ENCODE results near the gene PMPCA. TPM values are rescaled to one million over a fixed set of nuclear protein-coding genes. Genes with fewer than 3 reads are reported as not detected.

The PMPCA gene
- total RNA-seq, 2 experiments from 2014 or later, result 107 to 109 TPM

DNA sequence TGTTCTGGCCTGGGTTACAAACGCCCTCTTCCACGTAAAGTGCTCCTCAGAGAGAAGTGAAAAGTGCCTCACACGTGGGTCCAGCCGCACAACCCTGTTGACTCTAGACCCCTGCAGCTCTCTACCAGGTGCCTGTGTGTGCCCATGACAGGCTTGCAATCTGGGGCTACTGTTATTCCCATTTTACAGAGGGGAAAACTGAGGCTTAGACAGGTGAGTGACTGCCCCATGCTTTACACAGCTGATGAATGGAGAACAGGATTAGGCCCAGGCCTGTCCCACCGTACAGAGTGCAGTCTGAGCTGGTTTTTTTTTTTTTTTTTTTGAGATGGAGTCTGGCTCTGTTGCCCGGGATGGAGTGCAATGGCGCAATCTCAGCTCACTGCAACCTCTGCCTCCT is 35.3 kb downstream of the PMPCA start:
- H3K36me3 ChIP-seq (ENCODE audit: insufficient read depth, low read length), result peaks cover 91% of the 10 kb centered on the region
- intact Hi-C loops (cut with DNase I, micrococcal nuclease), result no loop called here
- CTCF ChIA-PET, result no interaction called here

GRCh38 chr9:136447173-136447778 is 36.8 kb downstream of the PMPCA start:
- H3K9me3 Mint-ChIP-seq, result no peaks in the 10 kb centered on the region
- ATAC-seq (ENCODE audit: poor library complexity) (no peak), DNase-seq (peak in 1 of 14 experiments; percentile 18)
- H3K4me1 ChIP-seq (ENCODE audit: insufficient read depth, low read length), result no peaks in the 10 kb centered on the region
- H3K27ac Mint-ChIP-seq, result no peak overlapping the region
- CTCF ChIA-PET, result interaction anchor here (0.5 kb wide), 1 partner anchor 115 kb away, joined by 4 read pairs; no protein-coding TSS in a partner anchor
- peaks cover 90% of the 10 kb centered on the region for H3K36me3 ChIP-seq (ENCODE audit: insufficient read depth, low read length)
- POLR2A ChIA-PET, result no interaction called here
- H3K27me3 ChIP-seq (ENCODE audit: control insufficient read depth in 1 of 2, insufficient read depth in 2 of 2, low read length in 2 of 2), result no peaks in the 10 kb centered on the region
- intact Hi-C loops (cut with DNase I, micrococcal nuclease), result no loop called here
- no peaks in the 10 kb centered on the region for H3K4me1 Mint-ChIP-seq (ENCODE audit: low read depth)
- H3K9me3 ChIP-seq (ENCODE audit: control insufficient read depth in 1 of 2, insufficient read depth in 1 of 2, low read length in 2 of 2), result no peaks in the 10 kb centered on the region
- TF ChIP-seq, protein P1, sequence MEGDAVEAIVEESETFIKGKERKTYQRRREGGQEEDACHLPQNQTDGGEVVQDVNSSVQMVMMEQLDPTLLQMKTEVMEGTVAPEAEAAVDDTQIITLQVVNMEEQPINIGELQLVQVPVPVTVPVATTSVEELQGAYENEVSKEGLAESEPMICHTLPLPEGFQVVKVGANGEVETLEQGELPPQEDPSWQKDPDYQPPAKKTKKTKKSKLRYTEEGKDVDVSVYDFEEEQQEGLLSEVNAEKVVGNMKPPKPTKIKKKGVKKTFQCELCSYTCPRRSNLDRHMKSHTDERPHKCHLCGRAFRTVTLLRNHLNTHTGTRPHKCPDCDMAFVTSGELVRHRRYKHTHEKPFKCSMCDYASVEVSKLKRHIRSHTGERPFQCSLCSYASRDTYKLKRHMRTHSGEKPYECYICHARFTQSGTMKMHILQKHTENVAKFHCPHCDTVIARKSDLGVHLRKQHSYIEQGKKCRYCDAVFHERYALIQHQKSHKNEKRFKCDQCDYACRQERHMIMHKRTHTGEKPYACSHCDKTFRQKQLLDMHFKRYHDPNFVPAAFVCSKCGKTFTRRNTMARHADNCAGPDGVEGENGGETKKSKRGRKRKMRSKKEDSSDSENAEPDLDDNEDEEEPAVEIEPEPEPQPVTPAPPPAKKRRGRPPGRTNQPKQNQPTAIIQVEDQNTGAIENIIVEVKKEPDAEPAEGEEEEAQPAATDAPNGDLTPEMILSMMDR (IDR thresholded peaks at IDR 0.05), result no peak
- H3K4me3 Mint-ChIP-seq, result no peak overlapping the region
- no peaks in the 10 kb centered on the region for H3K27me3 Mint-ChIP-seq
- no peak overlapping the region for H3K4me3 ChIP-seq (ENCODE audit: low read length)
- peaks cover 92% of the 10 kb centered on the region for H3K36me3 Mint-ChIP-seq (ENCODE audit: low read depth)
- H3K27ac ChIP-seq (ENCODE audit: low read depth in 1 of 2, low read length in 2 of 2), result no peak overlapping the region

More for the DNA sequence above, 35.3 kb downstream of the PMPCA start:
- Histone ChIP-seq H3K4me1 (ENCODE audit: insufficient read depth, low read length) (no peaks in the 10 kb centered on the region), H3K9me3 (ENCODE audit: control insufficient read depth in 1 of 2, insufficient read depth in 1 of 2, low read length in 2 of 2) (no peaks in the 10 kb centered on the region), H3K27me3 (ENCODE audit: control insufficient read depth in 1 of 2, insufficient read depth in 2 of 2, low read length in 2 of 2) (no peaks in the 10 kb centered on the region), H3K4me3 (ENCODE audit: low read length) (no peak overlapping the region), H3K27ac (ENCODE audit: low read depth in 1 of 2, low read length in 2 of 2) (no peak overlapping the region)
- POLR2A ChIA-PET, result interaction anchor here (0.7 kb wide), 2 partner anchors 12 to 38 kb away, joined by 3 to 5 read pairs; no protein-coding TSS in a partner anchor
- DNase-seq, result no peak
- H3K4me1 Mint-ChIP-seq (ENCODE audit: low read depth), result no peaks in the 10 kb centered on the region
- ATAC-seq (ENCODE audit: poor library complexity), result no peak
- no peaks in the 10 kb centered on the region for H3K9me3 Mint-ChIP-seq
- H3K27me3 Mint-ChIP-seq, result no peaks in the 10 kb centered on the region
- H3K27ac Mint-ChIP-seq, result no peak overlapping the region
- peaks cover 93% of the 10 kb centered on the region for H3K36me3 Mint-ChIP-seq (ENCODE audit: low read depth)
- TF ChIP-seq, protein P1 (IDR thresholded peaks at IDR 0.05), result no peak
- no peak overlapping the region for H3K4me3 Mint-ChIP-seq

DNA sequence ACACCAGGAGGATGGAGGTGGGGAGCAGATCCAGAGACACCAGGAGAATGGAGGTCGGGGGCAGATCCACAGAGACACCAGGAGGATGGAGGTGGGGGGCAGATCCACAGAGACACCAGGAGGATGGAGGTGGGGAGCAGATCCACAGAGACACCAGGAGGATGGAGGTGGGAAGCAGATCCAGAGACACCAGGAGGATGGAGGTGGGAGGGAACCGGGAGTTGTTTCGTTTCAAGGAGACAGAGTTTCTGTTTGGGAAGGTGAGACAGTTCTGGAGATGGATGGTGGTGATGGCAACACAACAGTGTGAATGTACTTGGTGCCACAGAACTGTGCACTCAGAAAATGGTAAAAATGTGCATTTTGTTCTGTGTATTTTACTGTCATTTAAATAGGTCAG is 38.2 kb downstream of the PMPCA start:
- Histone ChIP-seq H3K27ac (ENCODE audit: low read depth in 1 of 2, low read length in 2 of 2) (no peak overlapping the region), H3K27me3 (ENCODE audit: control insufficient read depth in 1 of 2, insufficient read depth in 2 of 2, low read length in 2 of 2) (no peaks in the 10 kb centered on the region), H3K36me3 (ENCODE audit: insufficient read depth, low read length) (peaks cover 86% of the 10 kb centered on the region), H3K9me3 (ENCODE audit: control insufficient read depth in 1 of 2, insufficient read depth in 1 of 2, low read length in 2 of 2) (no peaks in the 10 kb centered on the region), H3K4me3 (ENCODE audit: low read length) (no peak overlapping the region), H3K4me1 (ENCODE audit: insufficient read depth, low read length) (no peaks in the 10 kb centered on the region)
- POLR2A ChIA-PET, result no interaction called here
- ATAC-seq (ENCODE audit: poor library complexity) (no peak), DNase-seq (no peak)
- no peak overlapping the region for H3K27ac Mint-ChIP-seq
- intact Hi-C loops (cut with DNase I, micrococcal nuclease), result no loop called here
- H3K36me3 Mint-ChIP-seq (ENCODE audit: low read depth), result peaks cover 86% of the 10 kb centered on the region
- H3K9me3 Mint-ChIP-seq, result no peaks in the 10 kb centered on the region
- no peak overlapping the region for H3K4me3 Mint-ChIP-seq
- H3K4me1 Mint-ChIP-seq (ENCODE audit: low read depth), result no peaks in the 10 kb centered on the region
- no peaks in the 10 kb centered on the region for H3K27me3 Mint-ChIP-seq
- TF ChIP-seq, protein P1 (IDR thresholded peaks at IDR 0.05), result no peak
- CTCF ChIA-PET, result no interaction called here
